Suprapubic skin (tissue), 4 donors: Measurements from ENCODE around the gene TENT4A.

Experiments used
- EP300 ChIP-seq: sonication (generic); formaldehyde crosslinking; IDR thresholded peaks from one replicate; pipeline ENCODE4 v1.6.1; 2017; ENCODE audit warnings: antibody characterized with exemption
- POLR2A ChIP-seq, 2 donors: fragments of 450-650 bp; IDR thresholded peaks; one replicate each; pipeline ENCODE4 v1.6.1; 2017; ENCODE audit warnings: antibody characterized with exemption in 2 of 2, mild to moderate bottlenecking in 2 of 2, moderate library complexity in 2 of 2
- POLR2AphosphoS5 ChIP-seq, 3 donors: sonication (generic); formaldehyde crosslinking; IDR thresholded peaks; one replicate each; pipeline ENCODE4 v1.6.1; 2017; ENCODE audit warnings: antibody characterized with exemption in 3 of 3
- TF ChIP-seq, protein P1 (sequence below), 2 donors: fragments of 200-600 bp in 1 of 2; fragments of 450-650 bp in 1 of 2; sonication (generic) in 1 of 2; IDR thresholded peaks; one replicate each; pipeline ENCODE4 v1.5.1; 2016 to 2019; ENCODE audit warnings: antibody characterized with exemption in 2 of 2, mild to moderate bottlenecking in 1 of 2, moderate library complexity in 1 of 2

DNA sequence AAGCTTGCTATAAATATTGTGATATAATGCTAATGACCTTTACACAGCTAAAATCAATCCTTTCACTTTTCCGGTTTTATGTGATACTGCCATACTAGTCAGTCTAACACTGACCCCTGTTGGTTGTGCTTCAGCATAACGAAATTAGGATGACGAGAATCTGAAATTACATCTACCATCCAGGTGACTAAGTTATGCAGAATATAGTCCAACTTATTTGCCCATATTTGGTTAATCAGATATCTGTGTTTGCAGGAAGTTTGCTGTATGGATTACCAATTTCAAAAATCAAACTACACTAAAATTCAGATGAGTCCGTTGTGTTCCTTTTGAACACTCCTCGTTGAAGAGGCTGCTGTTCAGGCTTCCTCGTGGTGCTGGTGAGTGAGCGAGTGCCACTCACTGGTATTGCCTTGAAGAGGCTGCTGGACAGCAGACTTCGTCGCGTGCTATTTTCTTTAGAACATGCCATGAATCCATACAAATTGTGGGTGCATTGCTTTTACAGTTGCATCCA is 32.5 kb downstream of the TENT4A start:
- TF ChIP-seq, protein P1, sequence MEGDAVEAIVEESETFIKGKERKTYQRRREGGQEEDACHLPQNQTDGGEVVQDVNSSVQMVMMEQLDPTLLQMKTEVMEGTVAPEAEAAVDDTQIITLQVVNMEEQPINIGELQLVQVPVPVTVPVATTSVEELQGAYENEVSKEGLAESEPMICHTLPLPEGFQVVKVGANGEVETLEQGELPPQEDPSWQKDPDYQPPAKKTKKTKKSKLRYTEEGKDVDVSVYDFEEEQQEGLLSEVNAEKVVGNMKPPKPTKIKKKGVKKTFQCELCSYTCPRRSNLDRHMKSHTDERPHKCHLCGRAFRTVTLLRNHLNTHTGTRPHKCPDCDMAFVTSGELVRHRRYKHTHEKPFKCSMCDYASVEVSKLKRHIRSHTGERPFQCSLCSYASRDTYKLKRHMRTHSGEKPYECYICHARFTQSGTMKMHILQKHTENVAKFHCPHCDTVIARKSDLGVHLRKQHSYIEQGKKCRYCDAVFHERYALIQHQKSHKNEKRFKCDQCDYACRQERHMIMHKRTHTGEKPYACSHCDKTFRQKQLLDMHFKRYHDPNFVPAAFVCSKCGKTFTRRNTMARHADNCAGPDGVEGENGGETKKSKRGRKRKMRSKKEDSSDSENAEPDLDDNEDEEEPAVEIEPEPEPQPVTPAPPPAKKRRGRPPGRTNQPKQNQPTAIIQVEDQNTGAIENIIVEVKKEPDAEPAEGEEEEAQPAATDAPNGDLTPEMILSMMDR (IDR thresholded peaks at IDR 0.05), result peak; percentile 53 to 65
- no peak for TF ChIP-seq POLR2A (IDR thresholded peaks at IDR 0.05)
- TF ChIP-seq EP300, result no peak
- no peak for TF ChIP-seq POLR2AphosphoS5 (IDR thresholded peaks at IDR 0.05)
